ENCODE data around the gene MAP7.

GRCh38 chr6:136517002-136517401 is 33.2 kb downstream of the MAP7 start:
- TF ChIP-seq CTCF (IDR thresholded peaks at IDR 0.05) (no peak), POLR2A (IDR thresholded peaks at IDR 0.05) (no peak)

All from heart left ventricle (tissue), 13 donors.